CD14-positive monocyte (primary cell): ENCODE data around the gene TP53I13. TPM values are rescaled to one million over a fixed set of nuclear protein-coding genes. Genes with fewer than 3 reads are reported as not detected.

Experiments
- DNase-seq, 3 donors: peaks; one replicate each; pipeline ENCODE4 v3.0.0-alpha.2; 2011 to 2022
- H2AFZ ChIP-seq: 2 replicates; pipeline ENCODE4 v1.6.0; 2012; ENCODE audit warnings: mild to moderate bottlenecking, low read depth, low read length, inconsistent platforms; ENCODE audit not compliant: insufficient read depth, poor library complexity, severe bottlenecking
- H3K27ac ChIP-seq, 2 donors: 1 replicate in 1 of 2; 2 replicates in 1 of 2; pipeline ENCODE4 v1.5.1; 2012 to 2013; ENCODE audit warnings: low read length in 2 of 2, control low read depth in 1 of 2, inconsistent platforms in 1 of 2, low read depth in 1 of 2, mild to moderate bottlenecking in 1 of 2
- H3K27me3 ChIP-seq, 2 donors: one replicate each; pipeline versions ENCODE4 v1.6.0 to v1.6.1; 2011 to 2013; ENCODE audit warnings: low read length in 2 of 2; ENCODE audit not compliant: control insufficient read depth in 2 of 2, insufficient read depth in 2 of 2
- H3K36me3 ChIP-seq, 2 donors: replicated peaks in 1 of 2; 1 replicate in 1 of 2; 2 replicates in 1 of 2; pipeline versions ENCODE4 v1.5.1 to v1.6.1; 2012 to 2013; ENCODE audit warnings: low read length in 2 of 2, control low read depth in 1 of 2, inconsistent platforms in 1 of 2, mild to moderate bottlenecking in 1 of 2; ENCODE audit not compliant: insufficient read depth in 2 of 2, control insufficient read depth in 1 of 2
- H3K4me1 ChIP-seq, 2 donors: 1 replicate in 1 of 2; 2 replicates in 1 of 2; pipeline versions ENCODE4 v1.5.1 to v1.6.1; 2012 to 2013; ENCODE audit warnings: low read length in 2 of 2, control low read depth in 1 of 2, inconsistent platforms in 1 of 2, mild to moderate bottlenecking in 1 of 2, moderate library complexity in 1 of 2; ENCODE audit not compliant: insufficient read depth in 2 of 2, control insufficient read depth in 1 of 2
- H3K4me2 ChIP-seq: replicated peaks from 2 replicates; pipeline ENCODE3; 2012; ENCODE audit warnings: low read length, moderate library complexity, mild to moderate bottlenecking; ENCODE audit not compliant: poor library complexity, severe bottlenecking; ENCODE audit errors: extremely low read depth
- H3K4me3 ChIP-seq, 3 experiments: fragments of 200-600 bp in 1 of 3; sonication (generic) in 1 of 3; replicated peaks in 1 of 3; 1 replicate in 2 of 3; 2 replicates in 1 of 3; pipeline ENCODE4 v1.5.1; 2011 to 2013; ENCODE audit warnings: low read length in 3 of 3, mild to moderate bottlenecking in 3 of 3, control low read depth in 2 of 3, low read depth in 2 of 3, inconsistent platforms in 1 of 3, moderate library complexity in 1 of 3
- H3K79me2 ChIP-seq: 2 replicates; pipeline ENCODE4 v1.6.0; 2012; ENCODE audit warnings: mild to moderate bottlenecking, control low read depth, inconsistent platforms, low read length, moderate library complexity; ENCODE audit not compliant: insufficient read depth
- H3K9ac ChIP-seq: 2 replicates; pipeline ENCODE4 v1.6.0; 2017; ENCODE audit warnings: low read length, mild to moderate bottlenecking; ENCODE audit not compliant: insufficient read depth, poor library complexity, severe bottlenecking
- H3K9me3 ChIP-seq, 2 donors: replicated peaks in 1 of 2; 1 replicate in 1 of 2; 2 replicates in 1 of 2; pipeline versions ENCODE4 v1.5.1 to v1.6.1; 2012 to 2013; ENCODE audit warnings: low read length in 2 of 2, control low read depth in 1 of 2; ENCODE audit not compliant: control insufficient read depth in 1 of 2, insufficient read depth in 1 of 2
- H4K20me1 ChIP-seq: 2 replicates; pipeline ENCODE4 v1.6.0; 2012; ENCODE audit warnings: mild to moderate bottlenecking, low read length, control low read depth, moderate library complexity; ENCODE audit not compliant: insufficient read depth
- H3K27ac Mint-ChIP-seq, 7 donors: one replicate each; pipeline ENCODE4 v1.8.0; 2020; ENCODE audit warnings: mild to moderate bottlenecking in 7 of 7, mixed read lengths in 7 of 7, moderate library complexity in 6 of 7, inconsistent platforms in 2 of 7
- H3K27me3 Mint-ChIP-seq, 3 donors: one replicate each; pipeline ENCODE4 v1.8.0; 2021 to 2022; ENCODE audit warnings: low read depth in 3 of 3, mild to moderate bottlenecking in 3 of 3, mixed read lengths in 3 of 3, moderate library complexity in 3 of 3, inconsistent platforms in 1 of 3
- H3K36me3 Mint-ChIP-seq, 2 donors: one replicate each; pipeline ENCODE4 v1.8.0; 2020; ENCODE audit warnings: mixed read lengths in 2 of 2, inconsistent platforms in 1 of 2, mild to moderate bottlenecking in 1 of 2
- H3K4me1 Mint-ChIP-seq: one replicate; pipeline ENCODE4 v1.8.0; 2020; ENCODE audit warnings: mild to moderate bottlenecking, mixed read lengths
- H3K4me3 Mint-ChIP-seq, 2 donors: one replicate each; pipeline ENCODE4 v1.8.0; 2020; ENCODE audit warnings: mild to moderate bottlenecking in 2 of 2, mixed read lengths in 2 of 2, moderate library complexity in 1 of 2
- H3K9me3 Mint-ChIP-seq, 7 donors: one replicate each; pipeline ENCODE4 v1.8.0; 2020 to 2022; ENCODE audit warnings: mixed read lengths in 7 of 7, mild to moderate bottlenecking in 6 of 7, moderate library complexity in 6 of 7, inconsistent platforms in 2 of 7
- CTCF ChIP-seq: fragments of 200-600 bp; IDR thresholded peaks from one replicate; pipeline ENCODE4 v1.8.0; 2022; ENCODE audit warnings: antibody characterized with exemption, mild to moderate bottlenecking
- WGBS: methylation state at CpG from one replicate; pipeline ENCODE4 v1.1.5; 2013; ENCODE audit warnings: missing lambda C conversion rate; ENCODE audit not compliant: insufficient coverage; 5-methylcytosine and 5-hydroxymethylcytosine counted together
- intact Hi-C, 2 donors: fragments of 100-400 bp; cut with micrococcal nuclease; formaldehyde crosslinking; loops; one replicate each; pipeline versions ENCODE4 v1.15.0 to v1.15.1; 2023
- polyA plus RNA-seq, 3 donors: library from polyadenylated mRNA; depleted of rRNA in 1 of 3; unstranded in 2 of 3; stranded (reverse) in 1 of 3; fragments of 300-500 nt in 2 of 3; fragments of >200 nt in 1 of 3; fragmentation: Illumina TruSeq in 2 of 3; gene quantifications; 1 replicate in 2 of 3; 2 replicates in 1 of 3; pipeline ENCODE4 v1.2.3, GENCODE V29; 2012 to 2021

The TP53I13 gene
- polyA plus RNA-seq, 3 donors: 9.4 to 58.6 (median 14.4) TPM

- peaks cover 63% of the 10 kb centered on the region for H3K79me2 ChIP-seq
Observed at GRCh38 chr17:29585080-29585751, 16.7 kb downstream of the TP53I13 start.

More at GRCh38 chr17:29585080-29585751, 16.7 kb downstream of the TP53I13 start:
- Mint-ChIP-seq H3K36me3 (peaks cover 17 to 34% of the 10 kb centered on the region in 2 donors), H3K4me1 (peaks cover 57% of the 10 kb centered on the region), H3K27me3 (peaks cover 0 to 2% (median 0%) of the 10 kb centered on the region in 3 donors), H3K4me3 (peak overlapping the region; percentile 64 to 82), H3K27ac (peak overlapping the region in 6 of 7 donors; percentile 33 to 87 (median 59)), H3K9me3 (no peaks in the 10 kb centered on the region)
- DNase-seq: peak in 2 of 3 donors; percentile 27 to 38
- peak overlapping the region in 1 of 2 donors; percentile 75 for H3K27ac ChIP-seq
- H3K9ac ChIP-seq: peak overlapping the region; percentile 55
- peaks cover 73% of the 10 kb centered on the region for H4K20me1 ChIP-seq
- H2AFZ ChIP-seq: peak overlapping the region; percentile 69
- peaks cover 15 to 28% of the 10 kb centered on the region in 2 donors for H3K36me3 ChIP-seq
- intact Hi-C loops: loop anchor here in 1 of 2 donors (10.0 kb wide), 1 partner anchor 340 kb away; no protein-coding TSS in a partner anchor
- no peaks in the 10 kb centered on the region for H3K27me3 ChIP-seq
- 15% methylated on average over 4 of the region's 8 CpGs for whole genome bisulfite sequencing
- peaks cover 56 to 57% of the 10 kb centered on the region in 2 donors for H3K4me1 ChIP-seq
- no peaks in the 10 kb centered on the region for H3K9me3 ChIP-seq
- H3K4me2 ChIP-seq: peak overlapping the region; percentile 81
- TF ChIP-seq CTCF: peak; percentile 43
- peak overlapping the region in 2 of 3 experiments; percentile 13 to 72 for H3K4me3 ChIP-seq
